Measurements from ENCODE around the gene VPS13C. TPM values are rescaled to one million over a fixed set of nuclear protein-coding genes. Genes with fewer than 3 reads are reported as not detected.

The VPS13C gene
- total and polyA plus RNA-seq, 8 donors: 8.8 to 49.6 (median 27.9) TPM

- intact Hi-C loops (cut with DNase I): no loop called here
- DNase-seq (no peak), ATAC-seq (no peak), FAIRE-seq (no peak)
- Histone ChIP-seq H3K4me1 (peaks cover 8 to 16% (median 11%) of the 10 kb centered on the region in 3 donors), H3K27ac (no peak overlapping the region), H3K4me3 (no peak overlapping the region), H3K27me3 (no peaks in the 10 kb centered on the region), H3K36me3 (no peaks in the 10 kb centered on the region), H3K9me3 (no peaks in the 10 kb centered on the region)
- WGBS, 2 donors: 74 to 90% methylated on average over 5 of the region's 5 CpGs
- no peak for TF ChIP-seq CTCF (IDR thresholded peaks at IDR 0.05)
Observed at GRCh38 chr15:62046078-62046743, 14.0 kb downstream of the VPS13C start.

GRCh38 chr15:62035256-62035924, 24.9 kb downstream of the VPS13C start:
- Histone ChIP-seq H3K9me3 (no peaks in the 10 kb centered on the region), H3K36me3 (peaks cover 0 to 7% (median 0%) of the 10 kb centered on the region in 3 donors), H3K27me3 (no peaks in the 10 kb centered on the region), H3K4me1 (no peaks in the 10 kb centered on the region), H3K4me3 (no peak overlapping the region), H3K27ac (no peak overlapping the region)
- ATAC-seq: peak in 1 of 4 donors; percentile 14
- intact Hi-C loops (cut with DNase I): no loop called here
- no peak for TF ChIP-seq CTCF (IDR thresholded peaks at IDR 0.05)
- WGBS, 2 donors: 65 to 66% methylated on average over 2 of the region's 2 CpGs
- DNase-seq: no peak
- no peak for FAIRE-seq

GRCh38 chr15:62027916-62028315, 32.3 kb downstream of the VPS13C start:
- intact Hi-C loops (cut with DNase I): no loop called here
- no peaks in the 10 kb centered on the region for H3K4me1 ChIP-seq
- no peak for DNase-seq
- H3K36me3 ChIP-seq: peaks cover 0 to 6% (median 0%) of the 10 kb centered on the region in 3 donors
- no peaks in the 10 kb centered on the region for H3K27me3 ChIP-seq
- H3K4me3 ChIP-seq: no peak overlapping the region
- no peak for ATAC-seq
- no peak for TF ChIP-seq CTCF (IDR thresholded peaks at IDR 0.05)
- H3K27ac ChIP-seq: no peak overlapping the region
- H3K9me3 ChIP-seq: no peaks in the 10 kb centered on the region
- no peak for FAIRE-seq
- WGBS, 2 donors: 86 to 89% methylated on average over 5 of the region's 5 CpGs

- WGBS, 2 donors: 84 to 87% methylated on average over 3 of the region's 3 CpGs
- Histone ChIP-seq H3K9me3 (no peaks in the 10 kb centered on the region), H3K4me3 (no peak overlapping the region), H3K4me1 (no peaks in the 10 kb centered on the region), H3K36me3 (peaks cover 0 to 8% (median 0%) of the 10 kb centered on the region in 3 donors), H3K27ac (no peak overlapping the region), H3K27me3 (no peaks in the 10 kb centered on the region)
- ATAC-seq: no peak
- TF ChIP-seq CTCF (IDR thresholded peaks at IDR 0.05): no peak
- no peak for FAIRE-seq
- no peak for DNase-seq
- intact Hi-C loops (cut with DNase I): no loop called here
Observed at GRCh38 chr15:62027263-62027565, 33.0 kb downstream of the VPS13C start.
